ENCODE data around the gene GINS3. TPM values are rescaled to one million over a fixed set of nuclear protein-coding genes. Genes with fewer than 3 reads are reported as not detected.

The GINS3 gene
- polyA plus RNA-seq, 3 donors: 0.79 to 1.8 (median 1.4) TPM

- peaks cover 8 to 15% of the 10 kb centered on the region in 2 donors for H3K9me3 ChIP-seq (replicated peaks in 1 of 2; ENCODE audit: control insufficient read depth in 1 of 2, insufficient read depth in 1 of 2, low read length in 2 of 2)
- H4K20me1 ChIP-seq (ENCODE audit: insufficient read depth, low read length): no peaks in the 10 kb centered on the region
- no peak overlapping the region for H3K27ac Mint-ChIP-seq
- no peak for TF ChIP-seq CTCF (IDR thresholded peaks at IDR 0.05)
- no peaks in the 10 kb centered on the region for H3K4me1 Mint-ChIP-seq
- no peak overlapping the region for H3K27ac ChIP-seq (ENCODE audit: low read depth in 1 of 2, low read length in 2 of 2)
- H3K9ac ChIP-seq (ENCODE audit: insufficient read depth, low read length, poor library complexity, severe bottlenecking): no peak overlapping the region
- H3K79me2 ChIP-seq (ENCODE audit: insufficient read depth, low read length): no peaks in the 10 kb centered on the region
- H3K4me1 ChIP-seq (ENCODE audit: control insufficient read depth in 1 of 2, insufficient read depth in 2 of 2, low read length in 2 of 2): no peaks in the 10 kb centered on the region
- H2AFZ ChIP-seq (ENCODE audit: insufficient read depth, low read depth, low read length, poor library complexity, severe bottlenecking): no peak overlapping the region
- no peaks in the 10 kb centered on the region for H3K36me3 Mint-ChIP-seq
- intact Hi-C loops (cut with micrococcal nuclease): no loop called here
- H3K27me3 Mint-ChIP-seq (ENCODE audit: low read depth in 3 of 3): peaks cover 2 to 8% (median 5%) of the 10 kb centered on the region in 3 donors
- H3K9me3 Mint-ChIP-seq: peaks cover 10 to 29% (median 21%) of the 10 kb centered on the region in 7 donors
- H3K36me3 ChIP-seq (replicated peaks in 1 of 2; ENCODE audit: control insufficient read depth in 1 of 2, insufficient read depth in 2 of 2, low read length in 2 of 2): no peaks in the 10 kb centered on the region
- H3K4me3 ChIP-seq (replicated peaks in 1 of 3; ENCODE audit: low read depth in 2 of 3, low read length in 3 of 3): no peak overlapping the region
- DNase-seq: no peak
- no peak overlapping the region for H3K4me3 Mint-ChIP-seq
- H3K27me3 ChIP-seq (ENCODE audit: control insufficient read depth in 2 of 2, insufficient read depth in 2 of 2, low read length in 2 of 2): no peaks in the 10 kb centered on the region
- no peak overlapping the region for H3K4me2 ChIP-seq (replicated peaks; ENCODE audit: extremely low read depth, low read length, poor library complexity, severe bottlenecking)
Measured at GRCh38 chr16:58360041-58360634, 32.1 kb upstream of the GINS3 start.

GRCh38 chr16:58361726-58362125, 30.5 kb upstream of the GINS3 start:
- no peaks in the 10 kb centered on the region for H3K4me1 ChIP-seq (ENCODE audit: control insufficient read depth in 1 of 2, insufficient read depth in 2 of 2, low read length in 2 of 2)
- no peak overlapping the region for H3K27ac ChIP-seq (ENCODE audit: low read depth in 1 of 2, low read length in 2 of 2)
- Mint-ChIP-seq H3K9me3 (peaks cover 10 to 30% (median 21%) of the 10 kb centered on the region in 7 donors), H3K27ac (no peak overlapping the region), H3K27me3 (ENCODE audit: low read depth in 3 of 3) (peaks cover 2 to 9% (median 3%) of the 10 kb centered on the region in 3 donors), H3K4me1 (no peaks in the 10 kb centered on the region), H3K4me3 (no peak overlapping the region), H3K36me3 (no peaks in the 10 kb centered on the region)
- H2AFZ ChIP-seq (ENCODE audit: insufficient read depth, low read depth, low read length, poor library complexity, severe bottlenecking): no peak overlapping the region
- no peak overlapping the region for H3K9ac ChIP-seq (ENCODE audit: insufficient read depth, low read length, poor library complexity, severe bottlenecking)
- H3K9me3 ChIP-seq (replicated peaks in 1 of 2; ENCODE audit: control insufficient read depth in 1 of 2, insufficient read depth in 1 of 2, low read length in 2 of 2): peaks cover 8 to 15% of the 10 kb centered on the region in 2 donors
- H3K36me3 ChIP-seq (replicated peaks in 1 of 2; ENCODE audit: control insufficient read depth in 1 of 2, insufficient read depth in 2 of 2, low read length in 2 of 2): no peaks in the 10 kb centered on the region
- H3K4me2 ChIP-seq (replicated peaks; ENCODE audit: extremely low read depth, low read length, poor library complexity, severe bottlenecking): no peak overlapping the region
- H4K20me1 ChIP-seq (ENCODE audit: insufficient read depth, low read length): no peaks in the 10 kb centered on the region
- H3K79me2 ChIP-seq (ENCODE audit: insufficient read depth, low read length): no peaks in the 10 kb centered on the region
- no peak for DNase-seq
- H3K4me3 ChIP-seq (replicated peaks in 1 of 3; ENCODE audit: low read depth in 2 of 3, low read length in 3 of 3): no peak overlapping the region
- no peak for TF ChIP-seq CTCF (IDR thresholded peaks at IDR 0.05)
- intact Hi-C loops (cut with micrococcal nuclease): no loop called here
- peaks cover 0 to 2% of the 10 kb centered on the region in 2 donors for H3K27me3 ChIP-seq (ENCODE audit: control insufficient read depth in 2 of 2, insufficient read depth in 2 of 2, low read length in 2 of 2)
